Sigmoid colon (tissue), 7 donors: ENCODE data around the gene ACIN1. TPM values are rescaled to one million over a fixed set of nuclear protein-coding genes. Genes with fewer than 3 reads are reported as not detected.
"Not testable (repeated sequence)": the region's sequence is repeated elsewhere in the genome, so short reads cannot be mapped to it uniquely, and the experiment has no call there.

Experiments used
- DNase-seq: peaks from one replicate; pipeline ENCODE4 v3.0.0-alpha.2; 2019
- H3K27ac ChIP-seq, 4 donors: fragments of 200-600 bp; sonication (generic); one replicate each; pipeline ENCODE4 v1.5.1; 2016 to 2019; ENCODE audit warnings: mild to moderate bottlenecking in 1 of 4
- H3K27me3 ChIP-seq, 3 donors: fragments of 200-600 bp; sonication (generic); one replicate each; pipeline ENCODE4 v1.5.1; 2019; ENCODE audit warnings: mild to moderate bottlenecking in 1 of 3
- H3K36me3 ChIP-seq, 4 donors: fragments of 200-600 bp; sonication (generic); one replicate each; pipeline ENCODE4 v1.5.1; 2016 to 2019
- H3K4me1 ChIP-seq, 4 donors: fragments of 200-600 bp; sonication (generic); one replicate each; pipeline ENCODE4 v1.5.1; 2017 to 2019
- H3K4me3 ChIP-seq, 4 donors: fragments of 200-600 bp; sonication (generic); one replicate each; pipeline ENCODE4 v1.5.1; 2017 to 2019; ENCODE audit warnings: mild to moderate bottlenecking in 2 of 4, moderate library complexity in 1 of 4
- H3K9me3 ChIP-seq, 4 donors: fragments of 200-600 bp in 3 of 4; sonication (generic) in 3 of 4; one replicate each; pipeline versions ENCODE4 v1.5.1 to v1.6.1; 2013 to 2019
- CTCF ChIP-seq, 4 experiments: fragments of 450-650 bp in 3 of 4; fragments of 200-600 bp in 1 of 4; IDR thresholded peaks; one replicate each; pipeline ENCODE4 v1.5.1; 2016 to 2019; ENCODE audit warnings: antibody characterized with exemption in 4 of 4, mild to moderate bottlenecking in 3 of 4, moderate library complexity in 2 of 4
- EP300 ChIP-seq, 4 donors: sonication (generic); formaldehyde crosslinking; IDR thresholded peaks; one replicate each; pipeline ENCODE4 v1.6.1; 2017; ENCODE audit warnings: antibody characterized with exemption in 4 of 4
- POLR2A ChIP-seq, 2 donors: fragments of 450-650 bp; IDR thresholded peaks; one replicate each; pipeline ENCODE4 v1.6.1; 2016; ENCODE audit warnings: antibody characterized with exemption in 2 of 2, mild to moderate bottlenecking in 2 of 2, moderate library complexity in 2 of 2
- POLR2AphosphoS5 ChIP-seq, 4 donors: sonication (generic); formaldehyde crosslinking; IDR thresholded peaks; one replicate each; pipeline ENCODE4 v1.6.1; 2017; ENCODE audit warnings: antibody characterized with exemption in 4 of 4
- WGBS, 2 donors: extraction: QIAGEN DNeasy Blood & Tissue Kit; methylation state at CpG; one replicate each; pipeline ENCODE4 v1.1.7; 2013; 5-methylcytosine and 5-hydroxymethylcytosine counted together
- intact Hi-C: fragments of 100-400 bp; cut with DNase I; formaldehyde crosslinking; loops from one replicate; pipeline ENCODE4 v1.15.1; 2023
- polyA plus RNA-seq, 3 donors: library from polyadenylated mRNA; stranded (reverse); fragments of 200-250 nt; gene quantifications; one replicate each; pipeline ENCODE4 v1.2.3, GENCODE V29; 2013
- total RNA-seq, 4 donors: library from RNA; depleted of rRNA; stranded (reverse); fragments of >200 nt; gene quantifications; one replicate each; pipeline ENCODE4 v1.1.0, GENCODE V29; 2016
- donor health status: healthy with polysubstance abuse.
- donor health status: Bipolar disorder and iron deficiency.
- donor health status: healthy.

The ACIN1 gene
- total and polyA plus RNA-seq, 7 donors: 37.8 to 129 (median 88.4) TPM

GRCh38 chr14:23018107-23018506 is 76.8 kb downstream of the ACIN1 start:
- intact Hi-C loops: no loop called here
- Histone ChIP-seq H3K4me1 (no peaks in the 10 kb centered on the region), H3K36me3 (no peaks in the 10 kb centered on the region), H3K9me3 (no peaks in the 10 kb centered on the region), H3K27ac (no peak overlapping the region), H3K4me3 (no peak overlapping the region), H3K27me3 (no peaks in the 10 kb centered on the region)
- no peak for DNase-seq
- TF ChIP-seq POLR2A (IDR thresholded peaks at IDR 0.05): no peak
- no peak for TF ChIP-seq CTCF (IDR thresholded peaks at IDR 0.05)

- H3K4me3 ChIP-seq: no peak overlapping the region
- H3K36me3 ChIP-seq: no peaks in the 10 kb centered on the region
- TF ChIP-seq POLR2A (IDR thresholded peaks at IDR 0.05) (no peak), EP300 (IDR thresholded peaks at IDR 0.05) (no peak), POLR2AphosphoS5 (IDR thresholded peaks at IDR 0.05) (no peak), CTCF (IDR thresholded peaks at IDR 0.05) (no peak)
- intact Hi-C loops: no loop called here
- H3K9me3 ChIP-seq: no peaks in the 10 kb centered on the region
- WGBS, 2 donors: 73 to 89% methylated on average over 5 of the region's 5 CpGs
- no peak overlapping the region for H3K27ac ChIP-seq
- H3K27me3 ChIP-seq: no peaks in the 10 kb centered on the region
- H3K4me1 ChIP-seq: no peaks in the 10 kb centered on the region
- DNase-seq: no peak
Observed at GRCh38 chr14:23017091-23017490, 77.8 kb downstream of the ACIN1 start.

- DNase-seq: no peak
- 77 to 94% methylated on average over 4 of the region's 4 CpGs for WGBS, 2 donors
Observed at GRCh38 chr14:23015618-23016017, 79.3 kb downstream of the ACIN1 start.

GRCh38 chr14:23013749-23014054 is 81.2 kb downstream of the ACIN1 start:
- H3K9me3 ChIP-seq, H3K36me3 ChIP-seq, intact Hi-C loops, H3K27ac ChIP-seq, DNase-seq, H3K27me3 ChIP-seq, H3K4me3 ChIP-seq, H3K4me1 ChIP-seq: not testable (repeated sequence)
- WGBS, 2 donors: 88 to 93% methylated on average over 5 of the region's 5 CpGs

More at GRCh38 chr14:23015618-23016017, 79.3 kb downstream of the ACIN1 start:
- Histone ChIP-seq H3K36me3 (no peaks in the 10 kb centered on the region), H3K4me1 (peaks cover 0 to under 1% (median 0%) of the 10 kb centered on the region in 4 donors), H3K9me3 (no peaks in the 10 kb centered on the region), H3K27ac (no peak overlapping the region), H3K27me3 (no peaks in the 10 kb centered on the region), H3K4me3 (no peak overlapping the region)
- intact Hi-C loops: no loop called here
- TF ChIP-seq EP300 (IDR thresholded peaks at IDR 0.05): no peak
- TF ChIP-seq POLR2A (IDR thresholded peaks at IDR 0.05): no peak
- TF ChIP-seq POLR2AphosphoS5 (IDR thresholded peaks at IDR 0.05): no peak
- TF ChIP-seq CTCF (IDR thresholded peaks at IDR 0.05): no peak

- no peak overlapping the region for H3K4me3 ChIP-seq
- no peaks in the 10 kb centered on the region for H3K9me3 ChIP-seq
- no peaks in the 10 kb centered on the region for H3K27me3 ChIP-seq
- H3K4me1 ChIP-seq: peaks cover 0 to 12% (median 2%) of the 10 kb centered on the region in 4 donors
- no peak overlapping the region for H3K27ac ChIP-seq
- no peaks in the 10 kb centered on the region for H3K36me3 ChIP-seq
- no peak for TF ChIP-seq POLR2A (IDR thresholded peaks at IDR 0.05)
- DNase-seq: no peak
- WGBS, 2 donors: 62 to 85% methylated on average over 6 of the region's 6 CpGs
- intact Hi-C loops: no loop called here
Observed at GRCh38 chr14:23013054-23013748, 81.7 kb downstream of the ACIN1 start.
